ENCODE data around the gene RHO.

The RHO gene

DNA sequence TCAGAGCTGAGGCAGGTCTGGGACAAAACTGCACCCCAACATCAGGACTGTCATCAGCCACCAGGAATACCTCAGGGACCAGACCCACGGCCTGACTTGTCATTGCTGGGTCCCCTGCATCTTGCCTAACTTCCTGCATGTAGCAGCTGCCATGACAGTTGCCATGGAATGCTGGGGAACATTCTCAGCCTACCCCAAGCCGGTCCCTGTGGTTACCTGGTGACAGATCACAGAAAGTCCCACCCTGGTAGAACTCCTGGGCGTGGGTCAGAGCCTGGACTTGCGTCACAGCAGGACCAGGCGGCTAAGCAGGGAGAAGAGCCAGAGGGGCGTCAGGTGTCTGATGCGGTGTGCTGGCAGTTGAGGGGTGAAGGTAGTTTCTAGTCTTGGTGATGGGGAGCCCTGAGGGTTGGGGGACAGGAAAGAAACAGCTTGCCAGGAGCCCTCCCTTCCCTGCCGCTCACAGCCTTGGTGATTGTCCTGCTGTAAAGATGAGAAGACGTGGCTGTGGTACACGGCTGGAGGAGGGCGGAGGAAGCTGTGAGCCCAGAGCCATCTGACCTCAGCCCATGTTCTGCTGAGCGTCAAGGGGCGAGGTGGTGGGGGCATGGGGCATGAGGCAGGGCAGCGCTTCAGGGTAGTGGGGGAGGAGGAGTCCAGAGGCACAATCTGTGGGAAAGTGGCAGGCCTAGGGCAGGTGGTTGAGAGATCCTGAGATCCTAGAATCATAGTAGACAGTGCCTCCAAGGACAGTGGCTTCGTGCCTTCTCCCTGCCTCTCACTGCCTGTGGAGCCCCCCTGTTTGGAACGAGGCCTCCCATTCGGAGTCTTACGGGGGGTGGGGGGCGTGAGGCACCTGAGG lies 19.9 kb downstream of the RHO start:
- no peak for DNase-seq

DNA sequence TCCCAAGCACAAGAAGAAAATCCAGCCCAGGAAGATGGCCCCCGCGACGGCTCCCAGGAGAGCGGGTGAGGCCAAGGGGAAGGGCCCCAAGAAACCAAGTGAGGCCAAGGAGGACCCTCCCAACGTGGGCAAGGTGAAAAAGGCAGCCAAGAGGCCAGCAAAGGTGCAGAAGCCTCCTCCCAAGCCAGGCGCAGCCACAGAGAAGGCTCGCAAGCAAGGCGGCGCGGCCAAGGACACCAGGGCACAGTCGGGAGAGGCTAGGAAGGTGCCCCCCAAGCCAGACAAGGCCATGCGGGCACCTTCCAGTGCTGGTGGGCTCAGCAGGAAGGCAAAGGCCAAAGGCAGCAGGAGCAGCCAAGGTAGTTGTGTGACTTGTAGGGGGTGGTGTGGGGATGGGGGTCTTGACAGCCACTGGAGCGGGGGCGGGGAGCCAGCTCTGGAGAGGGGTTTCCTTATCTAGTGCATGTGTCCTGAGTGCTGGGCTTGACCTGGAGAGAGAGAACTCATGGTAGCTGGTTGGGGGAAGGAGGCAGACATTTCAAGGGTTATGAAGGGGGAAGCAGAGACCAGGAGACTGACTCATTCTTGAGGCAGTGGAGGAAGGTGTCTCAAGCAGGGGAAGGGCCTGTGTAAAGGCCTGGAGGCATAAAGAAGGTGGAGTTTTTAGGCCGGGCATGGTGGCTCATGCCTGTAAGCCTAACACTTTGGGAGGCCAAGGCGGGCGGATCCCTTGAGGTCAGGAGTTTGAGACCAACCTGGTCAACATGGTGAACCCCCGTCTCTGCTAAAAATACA lies 20.8 kb downstream of the RHO start:
- DNase-seq: no peak

DNA sequence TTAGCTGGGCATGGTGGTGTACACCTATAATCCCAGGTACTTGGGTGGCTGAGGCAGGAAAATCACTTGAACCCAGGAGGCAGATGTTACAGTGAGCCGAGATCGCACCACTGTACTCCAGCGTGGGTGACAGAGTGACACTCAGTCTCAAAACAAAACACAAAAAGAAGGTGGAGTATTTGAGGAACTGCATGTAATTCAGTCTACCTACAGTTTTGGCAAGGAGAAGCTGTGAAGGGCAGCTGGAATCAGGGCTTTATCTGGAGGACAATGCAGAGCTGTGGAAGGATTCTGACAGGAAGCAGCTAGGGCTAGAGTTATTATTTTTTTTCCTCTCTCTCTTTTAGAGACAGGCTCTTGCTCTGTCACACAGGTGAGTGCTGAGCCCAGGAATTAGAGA lies 21.4 kb downstream of the RHO start:
- DNase-seq: no peak

DNA sequence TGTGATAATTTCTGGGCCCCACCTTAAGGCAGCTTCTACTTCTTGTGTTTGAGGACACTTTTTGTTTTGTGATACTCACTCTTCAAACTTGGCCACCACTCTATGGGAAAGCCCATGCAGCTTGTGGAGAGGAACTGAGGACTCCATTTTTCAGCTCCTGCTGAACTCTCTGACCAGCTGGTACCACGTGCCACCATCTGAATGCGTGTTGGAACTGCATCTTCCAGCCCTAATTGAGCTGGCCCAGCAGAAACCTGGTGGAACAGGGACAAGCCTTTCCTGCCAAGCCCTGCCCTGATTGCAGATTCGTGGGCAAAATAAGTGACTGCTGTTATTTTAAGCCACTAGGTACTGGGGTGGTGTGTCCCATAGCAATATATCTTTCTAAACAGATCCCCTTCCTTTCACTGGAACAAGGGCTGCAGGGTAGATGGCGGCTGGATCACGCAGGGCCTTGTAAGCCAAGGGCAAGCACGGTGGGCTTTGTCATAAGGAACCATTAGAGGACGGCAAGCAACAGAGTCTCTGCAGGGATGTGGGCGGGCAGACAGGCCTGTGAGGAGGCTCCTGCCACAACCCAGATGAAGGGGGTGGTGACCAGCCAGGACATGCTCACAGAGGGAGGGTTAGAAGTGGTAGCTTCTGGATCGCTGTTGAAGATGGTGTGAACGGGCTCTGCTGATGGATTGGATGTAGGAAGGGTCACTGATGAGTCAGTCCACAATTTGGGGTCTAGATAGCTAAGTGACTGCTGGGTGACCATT lies 24.0 kb downstream of the RHO start:
- DNase-seq: no peak

DNA sequence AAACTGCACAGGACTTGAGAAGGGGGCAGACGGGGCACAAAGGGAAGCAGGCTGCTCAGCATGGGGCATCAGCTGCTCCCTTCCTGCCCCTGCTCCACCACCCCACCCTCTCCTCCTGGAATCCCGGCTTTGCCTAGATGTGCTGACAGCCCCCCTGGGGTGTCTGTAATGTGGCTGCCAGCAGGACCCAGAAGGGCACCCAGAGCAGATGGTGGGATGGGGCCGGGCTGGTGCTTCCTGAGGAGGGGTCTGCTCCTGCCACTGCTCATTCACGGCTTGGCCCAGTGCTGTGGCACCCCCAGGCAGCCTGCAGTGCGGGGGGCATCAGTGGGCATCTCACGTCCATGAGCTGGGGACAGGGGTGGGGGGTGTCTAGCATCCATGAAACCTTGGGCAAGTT lies 24.7 kb downstream of the RHO start:
- no peak for DNase-seq

DNA sequence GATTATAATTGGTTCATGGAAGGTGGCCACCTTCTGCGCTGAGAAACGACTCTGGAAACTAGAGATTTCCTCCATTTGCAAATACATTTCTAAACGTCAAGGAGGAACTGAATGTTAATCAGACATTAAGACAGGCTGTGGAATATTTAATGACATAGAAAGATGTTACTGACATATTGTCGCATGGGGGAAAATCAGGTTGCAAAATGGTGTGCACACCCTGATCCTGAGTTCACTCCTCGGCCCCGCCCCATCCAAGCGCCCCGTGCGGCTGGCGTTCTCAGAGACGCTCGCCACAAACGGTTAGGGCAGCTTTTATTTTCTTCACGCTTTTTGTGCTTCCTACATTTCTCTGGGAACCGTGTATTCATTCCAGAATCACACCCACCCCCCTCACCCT lies 25.3 kb downstream of the RHO start:
- DNase-seq: no peak

DNA sequence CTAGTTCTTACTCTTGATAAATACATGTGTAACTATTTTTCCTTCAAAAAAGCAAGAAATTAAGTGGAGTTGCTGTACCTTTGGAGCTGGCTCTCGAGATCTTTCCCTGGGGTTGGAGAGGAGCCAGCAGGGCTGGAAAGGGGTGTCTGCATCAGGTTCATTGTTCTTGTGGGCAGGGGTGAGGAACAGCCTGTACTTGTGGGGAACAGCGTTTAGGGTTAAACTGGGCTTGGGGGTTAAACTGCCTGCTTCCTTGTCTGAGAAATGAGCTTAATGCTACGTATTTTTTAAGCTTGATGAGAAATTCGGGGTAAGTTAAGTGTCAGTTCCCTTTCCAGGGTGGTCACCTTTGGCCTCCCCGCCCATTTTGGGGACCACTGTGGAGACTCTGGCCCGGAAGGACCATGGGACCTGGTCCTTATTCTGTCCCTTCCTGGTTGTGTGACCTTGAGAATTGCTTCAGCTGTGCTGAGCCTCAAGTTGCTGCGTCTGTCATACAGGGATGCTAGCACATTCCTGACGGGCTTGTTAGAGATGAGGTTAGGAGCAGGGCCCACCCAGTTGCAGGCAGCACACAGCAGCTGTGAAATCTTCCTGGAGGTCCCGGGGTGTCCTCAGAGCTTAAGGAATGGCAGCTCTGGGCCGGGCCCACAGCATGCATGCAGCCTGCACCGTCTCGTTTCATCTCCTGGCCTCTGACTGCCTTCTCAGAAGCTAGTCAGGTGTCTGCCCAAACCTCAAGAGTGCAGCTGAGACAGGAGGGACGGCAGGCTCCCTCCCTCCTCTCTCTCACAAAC lies 26.1 kb downstream of the RHO start:
- DNase-seq: no peak

DNA sequence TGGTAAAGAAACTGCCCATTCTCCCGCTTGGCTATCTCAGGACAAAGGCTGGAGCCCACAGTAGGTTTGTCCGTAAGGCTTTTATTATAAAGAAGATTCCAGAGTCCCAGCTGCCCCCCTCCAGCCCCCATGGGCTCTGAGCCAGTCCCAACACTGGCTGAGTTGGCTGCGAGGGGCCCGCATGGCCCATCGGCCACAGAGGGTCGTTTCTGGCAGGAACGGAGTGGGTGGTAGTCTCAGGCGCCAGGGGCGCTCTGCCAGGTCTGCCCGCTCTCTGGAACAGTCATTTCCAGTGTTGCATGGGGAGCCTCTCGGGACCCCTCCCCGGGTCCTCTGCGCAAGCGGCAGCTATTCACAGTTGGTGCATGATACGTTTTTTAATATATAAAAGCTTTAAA lies 26.7 kb downstream of the RHO start:
- DNase-seq: no peak

DNA sequence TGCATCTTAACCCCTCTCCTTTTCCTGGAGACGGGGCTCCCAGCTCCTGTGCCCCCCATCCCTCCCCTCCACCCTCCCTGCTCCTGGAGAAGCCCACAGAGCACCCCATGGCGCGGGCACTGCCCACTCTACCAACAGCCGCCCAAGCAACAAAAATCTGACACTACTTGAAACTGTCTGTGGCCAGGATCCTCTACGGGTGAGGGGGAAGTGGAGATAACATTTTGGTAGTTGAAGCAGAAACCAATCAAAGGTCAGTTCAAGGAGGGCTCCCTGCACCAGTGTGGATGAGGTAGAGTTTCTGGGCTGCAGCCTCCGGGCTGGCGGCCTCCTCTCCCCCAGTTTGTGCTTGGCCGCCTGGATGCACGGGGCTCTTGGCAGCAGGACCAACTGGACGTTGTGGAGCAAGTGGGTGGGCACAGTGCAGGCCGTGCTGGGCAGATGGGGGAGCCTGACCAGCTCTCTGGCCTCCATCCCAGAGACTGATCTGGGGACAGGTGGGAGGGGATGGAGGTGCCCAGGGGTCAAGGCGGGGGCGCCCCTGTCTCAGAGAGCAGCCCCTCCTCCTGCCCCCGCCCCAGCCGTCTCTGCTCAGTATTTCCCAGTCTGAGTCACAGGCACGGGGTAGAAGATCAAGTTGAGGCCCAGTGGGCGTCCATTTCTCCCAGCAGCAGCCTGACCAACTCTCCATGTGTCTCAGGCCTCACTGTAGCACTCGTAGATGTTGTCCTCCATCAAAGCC lies 27.3 kb downstream of the RHO start:
- DNase-seq: no peak

DNA sequence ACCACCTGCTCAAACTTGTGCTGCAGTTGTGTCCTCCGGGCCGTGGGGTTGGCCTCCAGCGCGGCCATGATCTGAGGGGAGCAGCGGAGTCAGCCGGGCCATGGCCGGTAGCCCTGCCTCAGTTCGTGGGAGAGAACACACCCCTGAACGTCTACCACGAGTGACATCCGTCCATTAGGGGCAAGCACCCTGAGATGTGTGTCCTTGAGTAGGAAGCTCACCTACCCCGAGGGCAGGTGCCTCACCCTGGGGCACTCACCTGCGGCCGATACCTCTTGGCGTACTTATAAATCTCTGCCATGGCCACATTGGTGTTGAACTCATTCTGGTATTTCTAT lies 27.9 kb downstream of the RHO start:
- DNase-seq: no peak

DNA sequence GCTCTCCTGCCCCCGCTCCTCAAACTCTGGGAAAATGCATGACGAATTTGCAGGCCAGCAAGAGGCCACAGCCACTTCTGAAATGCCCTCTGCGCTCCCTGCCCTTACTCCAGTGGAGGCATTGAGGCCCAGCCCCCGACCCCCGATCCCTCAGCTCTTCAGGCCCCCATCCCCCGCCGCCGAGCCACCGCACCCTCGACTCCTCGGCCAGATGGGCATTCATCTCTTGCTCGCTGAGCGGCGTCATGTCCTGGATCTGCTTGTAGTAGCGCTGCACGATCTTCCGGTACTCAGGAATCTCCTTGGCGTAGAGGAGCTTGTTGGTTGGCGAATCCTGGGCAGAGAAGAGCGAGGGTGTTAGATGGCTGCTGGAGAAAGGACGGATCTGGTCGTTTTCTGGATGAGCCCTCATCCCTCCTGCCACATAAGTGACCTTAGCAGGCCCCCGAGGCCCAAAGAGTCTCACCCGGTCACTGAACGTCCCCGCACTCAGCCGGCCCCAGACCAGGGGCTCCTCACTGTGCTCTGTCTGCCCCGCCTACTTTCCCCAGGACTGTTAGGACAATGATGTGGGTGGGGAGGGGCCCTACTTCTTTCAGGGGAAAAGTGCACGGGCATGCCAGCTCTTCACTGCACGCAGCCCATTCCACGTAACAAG lies 28.6 kb downstream of the RHO start:
- no peak for DNase-seq

DNA sequence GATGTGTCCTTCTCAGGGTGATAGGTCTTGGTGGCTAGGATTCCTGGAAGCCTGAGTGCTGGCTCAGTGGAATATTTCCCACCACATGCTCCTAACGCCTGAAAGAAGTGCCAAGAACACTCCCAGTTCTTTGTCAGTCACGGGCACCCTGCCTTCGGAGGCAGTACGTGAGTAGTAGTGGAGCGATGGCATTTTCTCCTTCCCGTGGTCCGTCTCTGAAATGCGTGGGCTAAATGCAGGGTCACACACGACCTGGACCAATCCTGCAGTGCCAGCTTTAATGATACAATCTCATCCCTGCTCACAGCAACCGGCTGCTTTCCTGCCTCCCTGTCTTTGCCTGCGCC lies 29.1 kb downstream of the RHO start:
- no peak for DNase-seq

DNA sequence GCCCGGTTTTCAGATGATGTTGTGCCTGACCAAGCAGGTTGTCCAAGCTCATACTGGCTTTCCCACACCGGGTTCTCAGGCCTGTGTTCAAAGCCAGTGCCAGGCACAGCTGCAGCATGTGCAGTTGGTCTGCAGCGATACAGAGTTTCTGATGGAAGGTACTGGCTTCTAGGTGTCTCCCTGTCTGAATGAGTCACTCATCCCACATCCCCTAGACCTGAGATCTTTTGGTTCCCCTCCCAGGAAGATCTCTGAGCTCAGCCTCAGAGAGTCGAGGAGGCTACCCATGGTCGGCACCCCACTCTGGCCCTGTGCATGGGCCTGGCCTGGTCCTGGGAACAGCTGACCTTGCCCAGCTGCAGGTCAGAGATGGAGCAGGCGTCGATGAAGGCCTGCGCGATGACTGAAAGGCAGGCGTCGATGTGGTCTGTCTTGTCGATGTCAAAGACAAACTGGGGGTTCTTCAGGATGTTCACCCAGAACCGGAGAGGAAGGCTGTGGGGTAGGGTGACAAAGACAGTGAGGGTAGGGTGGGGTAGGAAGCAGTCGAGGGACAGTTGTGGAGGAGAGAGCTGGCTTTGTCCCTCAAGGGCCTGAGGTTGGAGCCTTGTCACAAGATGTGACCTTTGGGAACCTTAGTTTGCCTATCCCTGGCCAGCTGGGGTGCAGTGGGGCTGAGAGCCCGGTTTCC lies 29.8 kb downstream of the RHO start:
- no peak for DNase-seq

DNA sequence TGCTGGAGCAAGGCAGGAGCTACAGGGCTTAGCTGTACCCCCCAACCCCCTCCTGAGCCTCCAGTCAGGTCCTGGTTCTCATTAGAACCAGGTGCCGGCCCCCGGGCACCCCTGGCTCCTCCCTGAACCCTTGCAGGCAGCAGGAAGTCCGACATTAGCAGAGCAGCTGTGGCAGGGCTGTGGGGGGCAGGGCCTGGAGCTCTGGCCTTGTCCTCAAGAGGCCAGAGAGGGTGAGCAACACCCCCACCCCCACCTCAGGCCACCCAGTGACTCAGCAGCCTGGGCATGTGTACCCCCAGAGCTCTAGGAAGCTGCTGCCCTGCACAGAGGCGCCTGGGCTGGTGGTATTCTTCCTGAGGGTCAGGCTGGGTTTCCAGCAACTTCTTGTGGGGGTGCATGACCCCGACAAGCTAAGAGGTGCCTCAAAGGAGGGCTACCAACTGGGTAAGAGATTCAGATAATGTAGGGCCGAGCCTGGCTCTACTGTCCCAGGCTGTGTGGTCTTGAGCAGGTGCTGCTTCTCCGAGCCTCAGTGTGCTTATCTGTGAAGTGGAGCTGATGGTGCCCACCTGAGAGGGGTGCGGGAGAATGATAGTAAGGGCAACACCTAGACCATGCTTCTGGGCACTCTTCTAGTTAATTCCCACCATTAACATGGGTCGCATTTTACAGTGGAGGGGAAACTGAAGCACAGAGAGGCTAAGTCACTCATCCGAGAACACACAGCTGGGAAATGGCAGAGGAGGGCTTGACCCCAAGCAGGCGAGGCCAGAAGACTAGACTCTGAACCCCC lies 30.5 kb downstream of the RHO start:
- no peak for DNase-seq

DNA sequence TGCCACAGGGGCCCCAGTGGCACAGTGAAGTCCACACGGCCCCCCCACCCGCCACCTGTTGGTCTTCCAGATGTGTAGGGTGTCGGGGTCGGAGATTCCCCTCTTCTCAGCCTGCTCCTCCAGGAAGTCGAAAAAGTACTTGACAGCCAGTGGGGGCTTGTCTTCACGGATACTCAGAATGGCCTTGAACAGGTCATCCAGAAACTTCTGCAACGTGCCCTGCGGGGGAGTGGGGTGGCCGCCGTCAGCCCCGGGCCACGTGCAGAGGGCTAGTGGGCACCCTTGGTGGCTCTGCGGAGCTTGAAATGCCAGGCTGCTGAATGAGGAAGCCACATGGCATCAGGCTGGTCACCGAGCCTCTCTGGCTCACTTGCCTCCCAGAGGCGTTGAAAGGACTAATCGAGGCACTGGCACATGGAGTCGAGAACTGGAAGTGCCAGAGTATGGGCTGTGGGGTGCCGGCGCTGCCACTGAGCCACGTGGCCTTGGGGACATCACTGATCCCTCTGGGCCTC lies 31.2 kb downstream of the RHO start:
- no peak for DNase-seq

DNA sequence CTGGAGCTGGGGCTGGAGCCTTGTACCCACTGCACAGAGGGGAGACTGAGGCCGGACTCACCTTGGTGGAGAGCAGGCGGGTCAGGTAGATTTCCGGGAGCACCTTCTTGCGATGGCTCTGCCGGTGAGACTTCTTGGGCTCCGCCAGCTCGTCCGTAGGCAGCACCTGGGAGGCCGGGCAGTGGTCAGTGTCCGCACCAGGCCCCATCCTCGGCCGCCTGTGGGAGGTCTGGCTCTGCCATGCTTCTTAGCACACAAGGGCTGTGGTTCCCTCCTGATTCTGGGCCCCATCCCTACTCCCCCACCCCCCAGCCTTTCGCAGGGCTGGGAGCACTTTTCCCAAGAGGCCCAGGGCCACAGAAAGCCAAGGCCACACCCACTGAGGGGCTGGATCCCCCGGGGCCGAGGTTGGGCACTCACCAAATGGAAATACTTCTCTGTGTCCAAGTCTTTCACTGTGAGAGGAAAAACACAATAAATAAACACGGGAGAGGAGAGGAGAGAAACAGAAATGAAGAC lies 31.9 kb downstream of the RHO start:
- no peak for DNase-seq

DNA sequence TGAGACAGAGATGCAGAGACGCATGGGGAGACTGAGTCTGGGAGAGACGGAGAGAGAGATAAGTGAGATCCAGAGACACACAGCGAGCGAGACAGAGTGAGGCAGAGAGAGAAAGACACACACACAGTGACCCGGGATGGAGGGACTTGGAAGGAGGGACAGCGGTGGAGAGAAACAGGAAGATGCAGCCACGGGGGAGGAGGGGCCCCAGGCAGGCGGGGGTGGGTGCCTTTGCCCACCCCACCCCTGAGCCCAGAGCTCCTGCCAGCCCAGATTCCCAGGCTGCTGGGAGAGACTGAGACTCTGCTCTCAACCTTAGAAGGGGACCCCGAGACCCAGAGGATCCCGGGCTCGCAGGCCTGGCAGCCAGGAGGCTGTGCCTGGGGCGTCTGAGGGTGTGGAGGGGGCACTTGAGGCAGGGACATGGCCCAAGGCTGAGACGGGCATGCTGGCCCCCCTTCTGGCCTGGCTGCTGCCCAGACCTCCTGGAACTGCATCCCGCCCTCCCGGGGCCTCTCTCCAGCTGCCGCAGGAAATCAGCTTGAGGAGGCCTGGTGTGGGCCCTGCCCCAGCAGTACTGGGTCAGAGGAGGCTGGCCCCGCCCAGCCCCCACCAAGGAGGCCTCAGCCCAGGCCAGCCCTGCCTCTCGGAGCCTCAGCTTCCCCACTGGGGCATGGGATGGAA lies 32.6 kb downstream of the RHO start:
- DNase-seq: no peak

DNA sequence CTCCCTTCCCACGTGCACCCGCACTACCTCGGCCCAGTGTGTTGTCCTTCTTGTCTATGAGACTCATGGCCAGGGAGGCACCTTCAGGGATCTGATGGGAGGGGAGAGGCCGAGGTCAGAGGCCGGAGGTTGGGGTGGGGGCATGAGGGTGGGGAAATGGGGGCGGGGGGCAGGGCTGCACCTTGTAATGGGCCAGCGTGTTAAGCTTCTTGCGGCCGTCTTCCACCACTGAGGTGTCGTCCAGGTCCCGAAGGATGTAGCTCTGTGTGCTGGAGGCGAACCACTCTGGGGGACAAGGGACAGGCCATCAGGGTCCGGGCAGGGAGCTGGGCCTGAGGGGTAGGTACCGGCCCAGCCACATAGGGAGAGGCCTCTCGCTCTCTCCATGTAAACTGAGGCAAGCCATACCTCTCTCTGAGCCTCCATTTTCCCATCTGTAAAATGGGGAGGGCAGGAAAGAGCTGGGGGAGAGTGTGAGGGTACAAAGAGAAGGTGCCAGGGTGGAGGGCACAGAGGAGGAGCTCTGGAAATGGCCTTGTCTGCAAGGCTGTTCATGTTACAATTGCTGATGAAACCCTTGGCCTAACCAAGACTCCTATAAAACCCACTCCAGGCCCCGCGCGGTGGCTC lies 33.3 kb downstream of the RHO start:
- no peak for DNase-seq

DNA sequence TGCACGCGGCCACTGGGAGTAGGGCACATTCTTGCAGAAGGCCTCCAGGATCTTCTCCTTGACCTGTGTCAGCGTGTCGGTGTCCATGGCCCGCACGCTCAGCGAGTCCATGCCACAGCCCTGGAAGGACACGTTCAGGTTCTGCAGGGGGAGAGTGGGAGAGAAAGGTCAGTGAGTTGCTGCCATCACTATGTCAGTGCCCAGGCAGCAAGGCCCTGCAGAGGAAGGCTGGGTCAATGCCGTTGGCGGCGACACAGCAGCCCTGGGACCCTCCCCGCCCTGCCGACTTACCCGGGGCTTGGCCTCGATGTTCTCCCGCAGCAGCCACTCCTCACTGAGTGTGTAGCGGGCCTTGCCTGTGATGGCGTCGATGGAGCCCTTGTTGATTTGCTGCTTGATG lies 34.4 kb downstream of the RHO start:
- DNase-seq: no peak

All from effector CD8-positive, alpha-beta T cell (primary cell).